HCT116 (cell line): ENCODE data around the gene PACSIN2. TPM values are rescaled to one million over a fixed set of nuclear protein-coding genes. Genes with fewer than 3 reads are reported as not detected.

Experiments
- ATAC-seq: fragments of 200-7000 bp; cut with Tn5 transposase; 2 replicates; pipeline ENCODE4 v1.9.1; 2020; ENCODE audit warnings: mild to moderate bottlenecking, moderate library complexity
- BruUV-seq: library from RNA; stranded (reverse); fragments of 400-500 nt; replicated peaks from 2 replicates; lab custom pipeline; 2021; lab: Mats Ljungman, UMichigan
- CTCF ChIA-PET: fragments of 300-600 bp; sonication (Branson Sonifier 250); formaldehyde crosslinking; loops from one replicate; lab custom pipeline; 2021; ENCODE audit warnings: antibody characterized with exemption; lab: Charles Lee
- POLR2A ChIA-PET: fragments of 300-600, 350-600 bp; sonication (Branson Sonifier 250); formaldehyde crosslinking; loops from one replicate; lab custom pipeline; 2021; ENCODE audit warnings: antibody characterized with exemption; lab: Charles Lee
- RAD21 ChIA-PET, 2 experiments: fragments of 300-600 bp; sonication (Branson Sonifier 250); formaldehyde crosslinking; loops; one replicate each; lab custom pipeline; 2023; ENCODE audit warnings: low total read pairs in 2 of 2; ENCODE audit not compliant: uncharacterized antibody in 2 of 2, unreplicated experiment in 2 of 2, low non-redundant PET in 1 of 2; lab: Charles Lee
- DNase-seq: peaks from one replicate; pipeline ENCODE4 v3.0.0-alpha.2; 2010; ENCODE audit warnings: low read depth, low spot score
- H2AFZ ChIP-seq: fragments of 200-600 bp; shearing (Covaris generic), sonication (generic); 2 replicates; pipeline ENCODE4 v1.6.1; 2017; ENCODE audit warnings: low read depth, mixed run types, mixed read lengths, antibody characterized with exemption, low read length; ENCODE audit not compliant: poor library complexity, severe bottlenecking
- H3K27ac ChIP-seq: 2 replicates; pipeline ENCODE4 v1.5.1; 2012; ENCODE audit warnings: low read depth, low read length
- H3K27me3 ChIP-seq: fragments of 200-600 bp; sonication (generic); 2 replicates; pipeline ENCODE4 v1.6.1; 2016; ENCODE audit warnings: mixed run types, low read length, mixed read lengths; ENCODE audit not compliant: insufficient read depth
- H3K36me3 ChIP-seq, 2 experiments: fragments of 200-500 bp in 1 of 2; fragments of 200-600 bp in 1 of 2; sonication (Bioruptor generic) in 1 of 2; sonication (generic) in 1 of 2; 2 replicates each; pipeline versions ENCODE4 v1.5.1 to v1.6.1; 2014 to 2016; ENCODE audit warnings: low read length in 2 of 2, inconsistent platforms in 1 of 2, mixed read lengths in 1 of 2, mixed run types in 1 of 2; ENCODE audit not compliant: insufficient read depth in 2 of 2, control insufficient read depth in 1 of 2
- H3K4me1 ChIP-seq, 2 experiments: fragments of 200-600 bp in 1 of 2; sonication (generic) in 1 of 2; 2 replicates each; pipeline versions ENCODE4 v1.5.1 to v1.6.1; 2012 to 2017; ENCODE audit warnings: low read length in 2 of 2, inconsistent platforms in 1 of 2, mild to moderate bottlenecking in 1 of 2, mixed read lengths in 1 of 2, mixed run types in 1 of 2, moderate library complexity in 1 of 2; ENCODE audit not compliant: insufficient read depth in 2 of 2, control insufficient read depth in 1 of 2
- H3K4me2 ChIP-seq: fragments of 200-600 bp; sonication (generic); 2 replicates; pipeline ENCODE4 v1.6.1; 2017; ENCODE audit warnings: mixed run types, low read length, mixed read lengths
- H3K4me3 ChIP-seq, 2 experiments: fragments of 200-600 bp in 1 of 2; sonication (generic) in 1 of 2; replicated peaks in 1 of 2; 2 replicates each; pipeline ENCODE4 v1.5.1; 2011 to 2016; ENCODE audit warnings: low read length in 2 of 2, control low read depth in 1 of 2, low read depth in 1 of 2, mild to moderate bottlenecking in 1 of 2, mixed read lengths in 1 of 2, mixed run types in 1 of 2
- H3K79me2 ChIP-seq: fragments of 200-600 bp; sonication (generic); 2 replicates; pipeline ENCODE4 v1.6.1; 2017; ENCODE audit warnings: mild to moderate bottlenecking, mixed run types, low read length, moderate library complexity, mixed read lengths; ENCODE audit not compliant: insufficient read depth
- H3K9ac ChIP-seq: fragments of 200-600 bp; sonication (generic); 2 replicates; pipeline ENCODE4 v1.6.1; 2016; ENCODE audit warnings: low read length, mixed read lengths
- H3K9me2 ChIP-seq: fragments of 200-600 bp; sonication (generic), shearing (Covaris generic); 2 replicates; pipeline ENCODE4 v1.6.1; 2017; ENCODE audit warnings: mixed run types, mild to moderate bottlenecking, moderate library complexity; ENCODE audit not compliant: insufficient read depth
- H3K9me3 ChIP-seq, 2 experiments: fragments of 200-500 bp in 1 of 2; fragments of 200-600 bp in 1 of 2; sonication (Bioruptor generic) in 1 of 2; sonication (generic) in 1 of 2; 2 replicates each; pipeline ENCODE4 v1.6.1; 2014 to 2017; ENCODE audit warnings: low read length in 2 of 2, mixed read lengths in 2 of 2, inconsistent platforms in 1 of 2, low read depth in 1 of 2, mild to moderate bottlenecking in 1 of 2, mixed run types in 1 of 2, moderate library complexity in 1 of 2; ENCODE audit not compliant: control insufficient read depth in 1 of 2, insufficient read depth in 1 of 2
- H4K20me1 ChIP-seq: fragments of 200-600 bp; sonication (generic), shearing (Covaris generic); 2 replicates; pipeline ENCODE4 v1.6.1; 2017; ENCODE audit warnings: mixed run types, mild to moderate bottlenecking, moderate library complexity; ENCODE audit not compliant: insufficient read depth
- CEBPB ChIP-seq: IDR thresholded peaks from 2 replicates; pipeline ENCODE4 v1.6.1; 2012; ENCODE audit warnings: low read depth
- CTCF ChIP-seq, 3 experiments: fragments of 200-600 bp in 1 of 3; sonication (generic) in 1 of 3; IDR thresholded peaks in 2 of 3; conservative IDR thresholded peaks in 1 of 3; 2 replicates each; pipeline ENCODE4 v1.5.1; 2012 to 2017; ENCODE audit warnings: low read depth in 2 of 3, low read length in 2 of 3, antibody characterized with exemption in 1 of 3, borderline replicate concordance in 1 of 3, control low read depth in 1 of 3, mild to moderate bottlenecking in 1 of 3, mixed read lengths in 1 of 3, mixed run types in 1 of 3, moderate library complexity in 1 of 3; ENCODE audit not compliant: insufficient read depth in 1 of 3
- RAD21 ChIP-seq: IDR thresholded peaks from 2 replicates; pipeline ENCODE4 v1.6.1; 2012; ENCODE audit warnings: low read depth, mild to moderate bottlenecking
- REST ChIP-seq: IDR thresholded peaks from 2 replicates; pipeline ENCODE4 v1.6.1; 2012; ENCODE audit warnings: low read depth
- SIN3A ChIP-seq: IDR thresholded peaks from 2 replicates; pipeline ENCODE4 v1.6.1; 2012; ENCODE audit warnings: low read depth
- SP1 ChIP-seq: IDR thresholded peaks from 2 replicates; pipeline ENCODE4 v1.6.1; 2012; ENCODE audit warnings: low read depth
- SRF ChIP-seq: IDR thresholded peaks from 2 replicates; pipeline ENCODE4 v1.6.1; 2012; ENCODE audit warnings: low read depth
- ZFX ChIP-seq: fragments of 450-650 bp; IDR thresholded peaks from 2 replicates; pipeline ENCODE4 v1.6.1; 2017
- ZNF274 ChIP-seq: fragments of 200-500 bp; sonication (Bioruptor generic); IDR thresholded peaks from 2 replicates; pipeline ENCODE4 v1.6.1; 2014; ENCODE audit warnings: mild to moderate bottlenecking, low read depth, low read length, inconsistent platforms
- intact Hi-C: fragments of 100-400 bp; cut with micrococcal nuclease; formaldehyde crosslinking; loops from 2 replicates; pipeline ENCODE4 v1.10.0; 2022
- total RNA-seq: library from RNA; stranded (reverse); gene quantifications from one replicate; pipeline ENCODE4 v1.2.1, GENCODE V29; 2021; ENCODE audit not compliant: unreplicated experiment

Gene PACSIN2
- total RNA-seq, 1 experiment from 2014 or later = 48.2 TPM

DNA sequence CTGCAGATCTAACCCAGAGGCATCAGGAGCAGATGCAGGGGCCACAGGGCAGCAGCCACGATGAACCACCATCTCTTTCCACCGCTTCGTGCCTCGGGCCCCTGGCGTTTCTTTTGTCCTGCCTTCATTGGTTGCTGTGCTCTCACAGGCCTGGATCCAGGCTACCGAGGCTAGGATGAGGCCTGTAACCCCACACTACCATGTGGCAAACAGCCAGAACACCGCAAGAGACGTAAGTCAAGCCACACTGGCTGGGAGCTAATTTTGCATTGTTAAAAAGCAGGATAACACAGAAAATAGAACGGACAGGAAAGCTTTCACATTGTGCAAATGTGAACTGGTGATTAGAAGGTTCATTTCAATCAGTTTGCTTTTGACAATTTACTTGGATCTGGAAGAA is 142.1 kb downstream of the PACSIN2 start:
- ChIA-PET POLR2A (no interaction called here), RAD21 (no interaction called here), CTCF (no interaction called here)
- TF ChIP-seq RAD21 = no peak
- H3K79me2 ChIP-seq = no peaks in the 10 kb centered on the region
- no peak overlapping the region for H3K4me2 ChIP-seq
- H3K9me3 ChIP-seq = no peaks in the 10 kb centered on the region
- no peak overlapping the region for H3K27ac ChIP-seq
- no peak for ATAC-seq
- H3K4me1 ChIP-seq = peaks cover 0 to 8% of the 10 kb centered on the region in 2 experiments; a peak in 2 of 4 replicates
- H2AFZ ChIP-seq = no peak overlapping the region
- H3K4me3 ChIP-seq = no peak overlapping the region
- BruUV-seq = no TSS peak
- intact Hi-C loops = no loop called here
- H3K36me3 ChIP-seq = peaks cover 10% of the 10 kb centered on the region in 2 experiments; a peak in 3 of 4 replicates
- H3K9me2 ChIP-seq = no peaks in the 10 kb centered on the region
- DNase-seq = no peak
- no peaks in the 10 kb centered on the region for H3K27me3 ChIP-seq
- H3K9ac ChIP-seq = no peak overlapping the region
- H4K20me1 ChIP-seq = no peaks in the 10 kb centered on the region

DNA sequence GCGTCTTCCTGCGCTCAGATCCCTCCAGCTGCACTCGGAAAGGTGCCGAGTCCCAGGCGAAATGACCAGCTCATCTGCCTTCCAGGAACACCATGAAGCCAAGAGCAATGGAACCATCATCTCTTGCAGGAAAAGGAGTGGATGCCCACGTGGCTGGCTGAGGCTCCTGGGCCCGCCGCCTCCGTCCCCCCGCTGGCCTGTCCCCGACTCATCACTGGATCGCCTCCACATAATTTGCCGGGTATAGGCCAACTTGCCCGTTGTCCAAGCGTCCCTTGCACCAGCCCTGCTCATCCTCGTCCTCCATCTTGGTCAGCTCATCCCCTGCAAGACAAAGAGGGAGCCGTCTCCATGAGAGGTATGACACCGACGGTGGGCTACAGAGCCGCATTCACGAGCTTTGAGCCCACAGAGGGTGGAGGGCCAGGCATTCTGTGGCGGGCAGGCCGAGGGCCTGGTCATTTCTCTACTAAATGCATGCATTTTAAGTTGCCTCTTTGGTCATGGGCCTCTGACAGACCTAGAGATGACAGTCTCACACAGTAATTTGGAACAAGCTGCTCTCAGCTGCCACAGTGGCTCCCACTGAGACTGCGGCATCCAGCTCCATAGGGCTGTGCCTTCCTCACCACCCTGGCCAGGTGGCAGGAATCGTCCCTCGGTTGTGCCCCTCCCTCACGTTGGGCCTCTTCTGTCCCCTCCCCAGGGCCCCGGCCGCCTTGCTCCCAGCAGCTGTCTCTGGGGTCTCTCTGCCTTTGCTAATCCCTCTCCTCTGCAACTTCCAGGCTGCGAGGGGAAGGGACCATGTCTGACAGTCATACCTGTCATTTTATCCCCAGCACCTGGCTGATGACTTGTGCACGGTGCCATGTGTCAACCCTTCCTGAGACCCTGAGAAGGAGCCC is 143.6 kb downstream of the PACSIN2 start:
- no TSS peak for BruUV-seq

More for the DNA sequence above, 143.6 kb downstream of the PACSIN2 start:
- Histone ChIP-seq H3K9ac (no peak overlapping the region), H3K27me3 (no peaks in the 10 kb centered on the region), H3K9me2 (no peaks in the 10 kb centered on the region), H3K4me1 (peaks cover 0 to 12% of the 10 kb centered on the region in 2 experiments; a peak in 2 of 4 replicates), H3K4me3 (no peak overlapping the region), H4K20me1 (no peaks in the 10 kb centered on the region), H3K9me3 (no peaks in the 10 kb centered on the region), H2AFZ (no peak overlapping the region), H3K4me2 (no peak overlapping the region), H3K36me3 (peaks cover 5 to 10% of the 10 kb centered on the region in 2 experiments; a peak in 3 of 4 replicates), H3K27ac (no peak overlapping the region), H3K79me2 (no peaks in the 10 kb centered on the region)
- ChIA-PET RAD21 (no interaction called here), CTCF (no interaction called here), POLR2A (no interaction called here)
- ATAC-seq (no peak), DNase-seq (no peak)
- no peak for TF ChIP-seq CEBPB
- TF ChIP-seq RAD21 = no peak
- TF ChIP-seq ZNF274 = no peak
- no peak for TF ChIP-seq SP1
- TF ChIP-seq SIN3A = no peak
- no peak for TF ChIP-seq SRF
- no peak for TF ChIP-seq CTCF (IDR thresholded peaks at IDR 0.05 in 2 of 3, conservative IDR thresholded peaks at IDR 0.05 in 1 of 3; ENCODE audit: borderline replicate concordance in 1 of 3, insufficient read depth in 1 of 3, low read depth in 2 of 3, low read length in 2 of 3)
- TF ChIP-seq REST = no peak
- TF ChIP-seq ZFX = no peak
- intact Hi-C loops = no loop called here
